GM12878 (cell line): ENCODE measurements around the gene GBA3. TPM values are rescaled to one million over a fixed set of nuclear protein-coding genes. Genes with fewer than 3 reads are reported as not detected.

Experiments used
- ATF2 ChIP-seq: IDR thresholded peaks from 2 replicates; pipeline ENCODE4 v1.6.1; 2012; ENCODE audit warnings: low read length, inconsistent platforms
- ATF3 ChIP-seq: IDR thresholded peaks from 2 replicates; pipeline ENCODE4 v1.6.1; 2011; ENCODE audit warnings: low read depth, mild to moderate bottlenecking, low read length, moderate library complexity, borderline replicate concordance; ENCODE audit errors: extremely low read depth
- BCL3 ChIP-seq: IDR thresholded peaks from 2 replicates; pipeline ENCODE4 v1.6.1; 2011; ENCODE audit warnings: borderline replicate concordance, low read depth, mild to moderate bottlenecking, moderate library complexity, low read length; ENCODE audit not compliant: insufficient read depth, poor library complexity, severe bottlenecking
- CBX3 ChIP-seq: fragments of 200-600 bp; sonication (generic); IDR thresholded peaks from 2 replicates; pipeline ENCODE4 v1.6.1; 2016; ENCODE audit warnings: low read depth, borderline replicate concordance
- CEBPB ChIP-seq, 2 experiments: fragments of 150-350 bp in 1 of 2; IDR thresholded peaks; 2 replicates each; pipeline ENCODE4 v1.6.1; 2012 to 2014; ENCODE audit warnings: low read depth in 2 of 2, low read length in 2 of 2, borderline replicate concordance in 1 of 2, inconsistent platforms in 1 of 2
- CHD1 ChIP-seq: IDR thresholded peaks from 2 replicates; pipeline ENCODE4 v1.6.1; 2012; ENCODE audit warnings: low read depth, low read length, improper control_type of control experiment
- CREM ChIP-seq: IDR thresholded peaks from 2 replicates; pipeline ENCODE4 v1.6.1; 2014; ENCODE audit warnings: antibody characterized with exemption, low read depth
- DPF2 ChIP-seq: fragments of 450-650 bp; IDR thresholded peaks from 2 replicates; pipeline ENCODE4 v1.6.1; 2017; ENCODE audit warnings: mild to moderate bottlenecking
- EED ChIP-seq: sonication (generic); IDR thresholded peaks from 2 replicates; pipeline ENCODE4 v1.6.1; 2016; ENCODE audit warnings: antibody characterized with exemption, low read depth
- ELK1 ChIP-seq: IDR thresholded peaks from 2 replicates; pipeline ENCODE4 v1.6.1; 2012; ENCODE audit warnings: low read depth, low read length, improper control_type of control experiment
- FOXK2 ChIP-seq: fragments of 450-650 bp; IDR thresholded peaks from 2 replicates; pipeline ENCODE4 v1.6.1; 2017; ENCODE audit warnings: mild to moderate bottlenecking, moderate library complexity
- GATAD2B ChIP-seq: fragments of 450-650 bp; conservative IDR thresholded peaks from 2 replicates; pipeline ENCODE4 v1.6.1; 2017; ENCODE audit warnings: low read depth, mild to moderate bottlenecking, moderate library complexity
- JUND ChIP-seq: IDR thresholded peaks from 2 replicates; pipeline ENCODE4 v1.6.1; 2012; ENCODE audit warnings: low read depth, mild to moderate bottlenecking, low read length, improper control_type of control experiment, moderate library complexity
- MLLT1 ChIP-seq: fragments of 450-650 bp; IDR thresholded peaks from 2 replicates; pipeline ENCODE4 v1.6.1; 2016; ENCODE audit warnings: mild to moderate bottlenecking
- NR2F1 ChIP-seq: fragments of 450-650 bp; conservative IDR thresholded peaks from 2 replicates; pipeline ENCODE4 v1.6.1; 2017; ENCODE audit warnings: mild to moderate bottlenecking
- POU2F2 ChIP-seq: IDR thresholded peaks from 3 replicates; pipeline ENCODE4 v1.6.1; 2011; ENCODE audit warnings: low read depth, mild to moderate bottlenecking, low read length, borderline replicate concordance
- SMARCA5 ChIP-seq: fragments of 450-650 bp; IDR thresholded peaks from 2 replicates; pipeline ENCODE4 v1.6.1; 2017; ENCODE audit warnings: mild to moderate bottlenecking
- SPI1 ChIP-seq: IDR thresholded peaks from 2 replicates; pipeline ENCODE4 v1.6.1; 2011; ENCODE audit warnings: low read depth, mild to moderate bottlenecking, low read length, moderate library complexity, borderline replicate concordance; ENCODE audit not compliant: insufficient read depth
- SUPT20H ChIP-seq: IDR thresholded peaks from 2 replicates; pipeline ENCODE4 v1.6.1; 2011; ENCODE audit warnings: low read depth, mild to moderate bottlenecking, low read length, moderate library complexity, borderline replicate concordance; ENCODE audit not compliant: control insufficient read depth
- TBL1XR1 ChIP-seq: IDR thresholded peaks from 2 replicates; pipeline ENCODE4 v1.6.1; 2012; ENCODE audit warnings: low read depth, low read length, improper control_type of control experiment
- YBX1 ChIP-seq: fragments of 450-650 bp; IDR thresholded peaks from 2 replicates; pipeline ENCODE4 v1.6.1; 2016; ENCODE audit warnings: antibody characterized with exemption
- YY1 ChIP-seq: IDR thresholded peaks from 2 replicates; pipeline ENCODE4 v1.6.1; 2011; ENCODE audit warnings: low read depth, mild to moderate bottlenecking, low read length
- ZBTB11 ChIP-seq: fragments of 450-650 bp; formaldehyde crosslinking; IDR thresholded peaks from 2 replicates; pipeline ENCODE4 v1.5.0; 2022; ENCODE audit warnings: mild to moderate bottlenecking, missing genetic modification characterization
- polyA plus RNA-seq, 11 experiments: library from polyadenylated mRNA; depleted of rRNA in 4 of 11; unstranded in 6 of 11; stranded (reverse) in 5 of 11; fragments of >200 nt; fragmentation: Nextera tagmentation in 4 of 11; fragmentation: Illumina TruSeq in 1 of 11; extraction: Ambion mirVana in 4 of 11; extraction: Trizol in 1 of 11; gene quantifications; 1 replicate in 1 of 11; 2 replicates in 10 of 11; pipeline versions ENCODE4 v1.2.1 to v1.2.3, GENCODE V29; 2011 to 2016; ENCODE audit warnings: inconsistent platforms in 2 of 11, missing spikeins in 2 of 11, low read depth in 1 of 11
- total RNA-seq, 4 experiments: library from RNA; depleted of rRNA in 3 of 4; stranded (reverse); fragments of >200 nt in 3 of 4; fragmentation: Illumina TruSeq in 1 of 4; extraction: Trizol in 1 of 4; gene quantifications; 2 replicates each; pipeline versions ENCODE4 v1.2.1 to v1.2.3, GENCODE V29; 2013 to 2021

GBA3 gene
- total and polyA plus RNA-seq, 10 of the 15 experiments (the other 5 are each of a cell fraction or from before 2014, with no cell fraction given) = 0.10 to 7.2 (median 0.27) TPM

- TF ChIP-seq ZBTB11 (CRISPR knock-in tag) (no peak), MLLT1 (0 out of 2 replicates have a peak, but pooled peaks have one; percentile 59), YBX1 (no peak), GATAD2B (0 out of 2 replicates have a peak, but pooled peaks have one; percentile 39), FOXK2 (no peak), SUPT20H (no peak), ATF2 (no peak), CBX3 (no peak), POU2F2 (no peak), BCL3 (no peak), YY1 (no peak), JUND (no peak), EED (no peak), CHD1 (no peak), CREM (no peak), ELK1 (no peak), TBL1XR1 (no peak), SPI1 (peak; percentile 40; the same call in 1 of the 2 replicates), CEBPB (IDR thresholded peaks at IDR 0.05; ENCODE audit: borderline replicate concordance in 1 of 2, low read depth in 2 of 2, low read length in 2 of 2) (no peak), ATF3 (no peak), NR2F1 (peak; percentile 39; the same call in 1 of the 2 replicates), SMARCA5 (no peak), DPF2 (peak; percentile 79)
Measured at GRCh38 chr4:22764183-22764582, 71.4 kb downstream of the GBA3 start (continued).
